GM18951 (cell line): Measurements from ENCODE around the gene BAMBI.

Experiments
- POLR2A ChIP-seq: IDR thresholded peaks from 4 replicates; pipeline ENCODE4 v1.6.1; 2011; ENCODE audit warnings: mild to moderate bottlenecking; ENCODE audit not compliant: insufficient read length, insufficient read depth; ENCODE audit errors: extremely low read depth
- in situ Hi-C: fragments of 300-500 bp; cut with MboI; formaldehyde crosslinking; loops from one replicate; pipeline ENCODE4 v1.12.0; 2022; ENCODE audit warnings: low sequenced_read_pairs, mixed read lengths, inconsistent platforms; ENCODE audit not compliant: unreplicated experiment

Gene BAMBI

GRCh38 chr10:28679581-28680357 lies 2.4 kb downstream of the BAMBI start:
- in situ Hi-C loops = loop anchor here (5.0 kb wide), 1 partner anchor 313 kb away; no protein-coding TSS in a partner anchor
- no peak for TF ChIP-seq POLR2A

- in situ Hi-C loops = loop anchor here (5.0 kb wide), 1 partner anchor 312 kb away; no protein-coding TSS in a partner anchor
- TF ChIP-seq POLR2A = no peak
Measured at GRCh38 chr10:28680358-28680752, 3.0 kb downstream of the BAMBI start.

- in situ Hi-C loops = loop anchor here (5.0 kb wide), 1 partner anchor 311 kb away; no protein-coding TSS in a partner anchor
- no peak for TF ChIP-seq POLR2A
Measured at GRCh38 chr10:28681291-28681763, 4.0 kb downstream of the BAMBI start.

GRCh38 chr10:28681928-28682750 lies 4.8 kb downstream of the BAMBI start:
- in situ Hi-C loops = loop anchor here (5.0 kb wide), 1 partner anchor 310 kb away; no protein-coding TSS in a partner anchor
- TF ChIP-seq POLR2A = no peak

GRCh38 chr10:28684157-28684985 lies 7.0 kb downstream of the BAMBI start:
- TF ChIP-seq POLR2A = no peak

GRCh38 chr10:28684986-28685580 lies 7.8 kb downstream of the BAMBI start:
- in situ Hi-C loops = loop anchor here (5.0 kb wide), 1 partner anchor 307 kb away; no protein-coding TSS in a partner anchor

More at GRCh38 chr10:28684157-28684985, 7.0 kb downstream of the BAMBI start:
- in situ Hi-C loops = loop anchor here (5.0 kb wide), 1 partner anchor 308 kb away; no protein-coding TSS in a partner anchor

GRCh38 chr10:28685717-28686116 lies 8.4 kb downstream of the BAMBI start:
- TF ChIP-seq POLR2A = no peak
- in situ Hi-C loops = no loop called here

More at GRCh38 chr10:28684986-28685580, 7.8 kb downstream of the BAMBI start:
- TF ChIP-seq POLR2A = no peak

- in situ Hi-C loops = no loop called here
- no peak for TF ChIP-seq POLR2A
Measured at GRCh38 chr10:28686835-28687682, 9.7 kb downstream of the BAMBI start.

- no peak for TF ChIP-seq POLR2A
- in situ Hi-C loops = no loop called here
Measured at GRCh38 chr10:28687683-28688001, 10.3 kb downstream of the BAMBI start.

GRCh38 chr10:28690545-28690944 lies 13.2 kb downstream of the BAMBI start:
- in situ Hi-C loops = no loop called here
- TF ChIP-seq POLR2A = no peak

GRCh38 chr10:28691187-28691694 lies 13.9 kb downstream of the BAMBI start:
- in situ Hi-C loops = no loop called here
- TF ChIP-seq POLR2A = no peak
